Neural cell (in vitro differentiated cells): ENCODE measurements around the gene RALGPS1. TPM values are rescaled to one million over a fixed set of nuclear protein-coding genes. Genes with fewer than 3 reads are reported as not detected.

Source experiments
- H2AFZ ChIP-seq: fragments of 200-600, 300-800 bp; sonication (generic), shearing (Covaris generic); 2 replicates; pipeline ENCODE4 v1.6.0; 2014; ENCODE audit warnings: low read depth, mild to moderate bottlenecking, antibody characterized with exemption, low read length, moderate library complexity
- H3F3A ChIP-seq: fragments of 200-600 bp; shearing (Covaris generic); 2 replicates; pipeline ENCODE4 v1.6.1; 2016; ENCODE audit warnings: mild to moderate bottlenecking, moderate library complexity, mixed read lengths, antibody characterized with exemption, low read length; ENCODE audit not compliant: insufficient read depth, poor library complexity, severe bottlenecking
- H3K27ac ChIP-seq: fragments of 200-600, 300-800 bp; sonication (generic), shearing (Covaris generic); 2 replicates; pipeline ENCODE4 v1.5.1; 2014; ENCODE audit warnings: mild to moderate bottlenecking, low read length, moderate library complexity
- H3K27me3 ChIP-seq: fragments of 300-800, 200-600 bp; sonication (generic), shearing (Covaris generic); 2 replicates; pipeline ENCODE4 v1.6.0; 2014; ENCODE audit warnings: mild to moderate bottlenecking, low read depth, low read length, moderate library complexity; ENCODE audit not compliant: insufficient read depth
- H3K36me3 ChIP-seq: fragments of 300-800, 200-600 bp; sonication (generic), shearing (Covaris generic); 2 replicates; pipeline ENCODE4 v1.5.1; 2014; ENCODE audit warnings: mild to moderate bottlenecking, antibody characterized with exemption, low read length, moderate library complexity; ENCODE audit not compliant: insufficient read depth
- H3K4me2 ChIP-seq: fragments of 300-800, 200-600 bp; sonication (generic), shearing (Covaris generic); 2 replicates; pipeline ENCODE4 v1.6.0; 2014; ENCODE audit warnings: mild to moderate bottlenecking, low read length
- H3K4me3 ChIP-seq: fragments of 300-800, 200-600 bp; sonication (generic), shearing (Covaris generic); 2 replicates; pipeline ENCODE4 v1.5.1; 2014; ENCODE audit warnings: mild to moderate bottlenecking, low read length, moderate library complexity
- H3K79me2 ChIP-seq: fragments of 200-600 bp; shearing (Covaris generic); replicated peaks from 2 replicates; pipeline ENCODE4 v1.6.0; 2014; ENCODE audit warnings: mild to moderate bottlenecking, low read length, moderate library complexity; ENCODE audit not compliant: insufficient read depth
- H3K9ac ChIP-seq: fragments of 300-800, 200-600 bp; sonication (generic), shearing (Covaris generic); 2 replicates; pipeline ENCODE4 v1.6.1; 2016; ENCODE audit warnings: mild to moderate bottlenecking, low read length, mixed read lengths
- H3K9me2 ChIP-seq: fragments of 200-600 bp; shearing (Covaris generic); 2 replicates; pipeline ENCODE4 v1.6.1; 2016; ENCODE audit warnings: mild to moderate bottlenecking, low read length, mixed read lengths; ENCODE audit not compliant: insufficient read depth
- H3K9me3 ChIP-seq: fragments of 200-600, 300-800 bp; sonication (generic), shearing (Covaris generic); 2 replicates; pipeline ENCODE4 v1.6.1; 2016; ENCODE audit warnings: mild to moderate bottlenecking, mixed run types, low read length, moderate library complexity, mixed read lengths
- H4K20me1 ChIP-seq: fragments of 200-600 bp; shearing (Covaris generic); 2 replicates; pipeline ENCODE4 v1.6.1; 2016; ENCODE audit warnings: mild to moderate bottlenecking, mixed run types; ENCODE audit not compliant: insufficient read depth
- EP300 ChIP-seq: fragments of 450-650 bp; conservative IDR thresholded peaks from 2 replicates; pipeline ENCODE4 v1.6.1; 2014; ENCODE audit warnings: antibody characterized with exemption, mild to moderate bottlenecking, moderate library complexity; ENCODE audit not compliant: poor library complexity, severe bottlenecking
- EZH2 ChIP-seq: fragments of 200-600, 300-800 bp; shearing (Covaris generic), sonication (generic); IDR thresholded peaks from 2 replicates; pipeline ENCODE4 v1.6.1; 2014; ENCODE audit warnings: antibody characterized with exemption, low read length, borderline replicate concordance, mild to moderate bottlenecking; ENCODE audit not compliant: insufficient read depth, poor library complexity, severe bottlenecking
- MXI1 ChIP-seq: fragments of 450-650 bp; conservative IDR thresholded peaks from 2 replicates; pipeline ENCODE4 v1.6.1; 2014; ENCODE audit warnings: antibody characterized with exemption, mild to moderate bottlenecking; ENCODE audit not compliant: poor library complexity, severe bottlenecking
- POLR2AphosphoS5 ChIP-seq: IDR thresholded peaks from 2 replicates; pipeline ENCODE4 v1.6.1; 2012
- RAD21 ChIP-seq: fragments of 450-650 bp; conservative IDR thresholded peaks from 2 replicates; pipeline ENCODE4 v1.6.1; 2014; ENCODE audit warnings: antibody characterized with exemption, mild to moderate bottlenecking, moderate library complexity
- SMC3 ChIP-seq: fragments of 450-650 bp; conservative IDR thresholded peaks from 2 replicates; pipeline ENCODE4 v1.6.1; 2014; ENCODE audit warnings: antibody characterized with exemption, mild to moderate bottlenecking, moderate library complexity; ENCODE audit not compliant: poor library complexity
- TAF1 ChIP-seq: IDR thresholded peaks from 2 replicates; pipeline ENCODE4 v1.6.1; 2012; ENCODE audit warnings: low read depth
- polyA plus RNA-seq: library from polyadenylated mRNA; depleted of rRNA; stranded (reverse); fragments of >200 nt; gene quantifications from 2 replicates; pipeline ENCODE4 v1.2.3, GENCODE V29; 2014
- TF ChIP-seq, protein P1 (sequence below): fragments of 450-650 bp; IDR thresholded peaks from 2 replicates; pipeline ENCODE4 v1.5.1; 2014; ENCODE audit warnings: antibody characterized with exemption, mild to moderate bottlenecking, moderate library complexity; ENCODE audit not compliant: poor library complexity, severe bottlenecking
- TF ChIP-seq, protein P2 (sequence below): IDR thresholded peaks from 2 replicates; pipeline ENCODE4 v1.6.1; 2012; ENCODE audit warnings: borderline replicate concordance

The RALGPS1 gene
- polyA plus RNA-seq, 1 donor from 2014 or later, result 37.1 TPM

DNA sequence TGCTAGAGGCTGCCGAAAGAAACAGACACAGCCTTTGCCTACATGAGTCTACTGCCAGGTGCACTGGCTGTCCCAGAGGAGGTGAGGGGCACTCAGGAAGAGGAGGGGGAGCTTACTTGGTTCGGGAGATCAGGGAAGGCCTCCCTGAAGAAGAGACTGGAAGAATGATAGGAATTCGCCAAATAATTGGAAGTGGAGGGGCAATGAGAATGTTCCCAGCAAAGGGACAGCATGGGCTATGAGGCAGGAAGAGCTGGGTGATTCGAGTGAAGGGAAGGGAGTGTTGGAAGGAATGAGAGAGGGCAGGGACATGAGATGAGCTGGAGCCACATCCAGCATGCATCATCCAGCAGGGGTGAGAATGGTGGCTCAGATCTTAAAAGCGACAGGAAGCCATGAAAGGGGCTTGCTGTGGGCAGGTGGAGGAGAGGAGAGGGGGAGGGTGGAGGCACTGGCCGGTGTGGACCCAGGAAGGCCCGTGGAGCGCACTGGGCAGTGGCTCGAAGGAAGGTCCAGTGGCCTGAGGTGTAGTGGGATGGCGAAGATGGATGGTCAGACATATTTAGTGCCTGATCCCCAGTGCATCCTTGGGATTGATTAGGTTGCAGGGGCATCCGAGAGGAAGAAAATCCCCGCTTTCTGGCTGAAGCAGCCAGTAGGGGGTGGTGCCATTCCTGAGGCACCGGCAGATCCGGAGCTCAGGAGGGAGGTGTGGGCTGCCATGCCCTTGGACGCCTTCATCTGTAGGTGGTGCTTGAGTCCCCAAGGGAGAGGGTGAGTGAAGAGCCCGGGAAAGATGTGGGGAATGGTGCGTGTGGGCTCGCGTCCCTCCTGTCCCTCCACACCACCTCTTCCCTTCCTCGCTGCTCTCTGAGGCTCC is 296.5 kb downstream of the RALGPS1 start:
- H3K9ac ChIP-seq, result no peak overlapping the region

DNA sequence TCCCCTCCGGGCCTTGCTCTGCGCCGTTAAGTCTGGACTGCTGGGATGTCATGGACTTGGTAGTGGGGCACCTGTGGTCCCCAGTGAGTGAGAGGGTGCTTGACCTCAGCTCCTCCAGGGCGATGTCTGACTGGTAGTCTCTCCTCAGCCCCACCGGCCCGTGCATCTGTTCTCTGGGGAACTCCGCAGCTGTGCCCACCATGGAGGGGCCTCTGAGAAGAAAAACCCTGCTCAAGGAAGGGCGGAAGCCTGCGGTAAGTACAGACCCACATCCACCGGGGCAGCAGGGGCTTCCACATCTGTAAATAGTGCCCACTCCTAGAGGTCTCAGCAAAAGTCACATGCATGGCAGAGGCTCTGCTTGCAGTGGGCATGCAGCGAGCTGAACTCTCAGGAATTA is 297.4 kb downstream of the RALGPS1 start:
- no peaks in the 10 kb centered on the region for H3K27me3 ChIP-seq
- TF ChIP-seq RAD21 (no peak), SMC3 (no peak), TAF1 (no peak), EP300 (no peak), EZH2 (no peak), POLR2AphosphoS5 (no peak), MXI1 (no peak)
- TF ChIP-seq, protein P1, sequence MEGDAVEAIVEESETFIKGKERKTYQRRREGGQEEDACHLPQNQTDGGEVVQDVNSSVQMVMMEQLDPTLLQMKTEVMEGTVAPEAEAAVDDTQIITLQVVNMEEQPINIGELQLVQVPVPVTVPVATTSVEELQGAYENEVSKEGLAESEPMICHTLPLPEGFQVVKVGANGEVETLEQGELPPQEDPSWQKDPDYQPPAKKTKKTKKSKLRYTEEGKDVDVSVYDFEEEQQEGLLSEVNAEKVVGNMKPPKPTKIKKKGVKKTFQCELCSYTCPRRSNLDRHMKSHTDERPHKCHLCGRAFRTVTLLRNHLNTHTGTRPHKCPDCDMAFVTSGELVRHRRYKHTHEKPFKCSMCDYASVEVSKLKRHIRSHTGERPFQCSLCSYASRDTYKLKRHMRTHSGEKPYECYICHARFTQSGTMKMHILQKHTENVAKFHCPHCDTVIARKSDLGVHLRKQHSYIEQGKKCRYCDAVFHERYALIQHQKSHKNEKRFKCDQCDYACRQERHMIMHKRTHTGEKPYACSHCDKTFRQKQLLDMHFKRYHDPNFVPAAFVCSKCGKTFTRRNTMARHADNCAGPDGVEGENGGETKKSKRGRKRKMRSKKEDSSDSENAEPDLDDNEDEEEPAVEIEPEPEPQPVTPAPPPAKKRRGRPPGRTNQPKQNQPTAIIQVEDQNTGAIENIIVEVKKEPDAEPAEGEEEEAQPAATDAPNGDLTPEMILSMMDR, result no peak
- TF ChIP-seq, protein P2, sequence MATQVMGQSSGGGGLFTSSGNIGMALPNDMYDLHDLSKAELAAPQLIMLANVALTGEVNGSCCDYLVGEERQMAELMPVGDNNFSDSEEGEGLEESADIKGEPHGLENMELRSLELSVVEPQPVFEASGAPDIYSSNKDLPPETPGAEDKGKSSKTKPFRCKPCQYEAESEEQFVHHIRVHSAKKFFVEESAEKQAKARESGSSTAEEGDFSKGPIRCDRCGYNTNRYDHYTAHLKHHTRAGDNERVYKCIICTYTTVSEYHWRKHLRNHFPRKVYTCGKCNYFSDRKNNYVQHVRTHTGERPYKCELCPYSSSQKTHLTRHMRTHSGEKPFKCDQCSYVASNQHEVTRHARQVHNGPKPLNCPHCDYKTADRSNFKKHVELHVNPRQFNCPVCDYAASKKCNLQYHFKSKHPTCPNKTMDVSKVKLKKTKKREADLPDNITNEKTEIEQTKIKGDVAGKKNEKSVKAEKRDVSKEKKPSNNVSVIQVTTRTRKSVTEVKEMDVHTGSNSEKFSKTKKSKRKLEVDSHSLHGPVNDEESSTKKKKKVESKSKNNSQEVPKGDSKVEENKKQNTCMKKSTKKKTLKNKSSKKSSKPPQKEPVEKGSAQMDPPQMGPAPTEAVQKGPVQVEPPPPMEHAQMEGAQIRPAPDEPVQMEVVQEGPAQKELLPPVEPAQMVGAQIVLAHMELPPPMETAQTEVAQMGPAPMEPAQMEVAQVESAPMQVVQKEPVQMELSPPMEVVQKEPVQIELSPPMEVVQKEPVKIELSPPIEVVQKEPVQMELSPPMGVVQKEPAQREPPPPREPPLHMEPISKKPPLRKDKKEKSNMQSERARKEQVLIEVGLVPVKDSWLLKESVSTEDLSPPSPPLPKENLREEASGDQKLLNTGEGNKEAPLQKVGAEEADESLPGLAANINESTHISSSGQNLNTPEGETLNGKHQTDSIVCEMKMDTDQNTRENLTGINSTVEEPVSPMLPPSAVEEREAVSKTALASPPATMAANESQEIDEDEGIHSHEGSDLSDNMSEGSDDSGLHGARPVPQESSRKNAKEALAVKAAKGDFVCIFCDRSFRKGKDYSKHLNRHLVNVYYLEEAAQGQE, result no peak
- H3K9me2 ChIP-seq, result no peaks in the 10 kb centered on the region
- no peak overlapping the region for H3K4me2 ChIP-seq
- H4K20me1 ChIP-seq, result no peaks in the 10 kb centered on the region
- H3K79me2 ChIP-seq, result no peaks in the 10 kb centered on the region
- no peak overlapping the region for H3K9ac ChIP-seq
- no peaks in the 10 kb centered on the region for H3K9me3 ChIP-seq
- H3K4me3 ChIP-seq, result no peak overlapping the region
- no peak overlapping the region for H2AFZ ChIP-seq
- H3K27ac ChIP-seq, result no peak overlapping the region
- no peaks in the 10 kb centered on the region for H3F3A ChIP-seq
- no peaks in the 10 kb centered on the region for H3K36me3 ChIP-seq

More for the DNA sequence above, 296.5 kb downstream of the RALGPS1 start:
- no peak for TF ChIP-seq EP300
- no peak for TF ChIP-seq EZH2
- TF ChIP-seq, protein P1, result no peak
- no peak for TF ChIP-seq MXI1
- TF ChIP-seq POLR2AphosphoS5, result no peak
- TF ChIP-seq RAD21, result no peak
- no peak for TF ChIP-seq SMC3
- no peak for TF ChIP-seq TAF1
- TF ChIP-seq, protein P2, result no peak
- no peak overlapping the region for H3K27ac ChIP-seq
- no peaks in the 10 kb centered on the region for H4K20me1 ChIP-seq
- H3K9me3 ChIP-seq, result no peaks in the 10 kb centered on the region
- no peaks in the 10 kb centered on the region for H3F3A ChIP-seq
- no peak overlapping the region for H2AFZ ChIP-seq
- H3K36me3 ChIP-seq, result no peaks in the 10 kb centered on the region
- H3K79me2 ChIP-seq, result no peaks in the 10 kb centered on the region
- no peaks in the 10 kb centered on the region for H3K27me3 ChIP-seq
- no peaks in the 10 kb centered on the region for H3K9me2 ChIP-seq
- no peak overlapping the region for H3K4me3 ChIP-seq
- H3K4me2 ChIP-seq, result no peak overlapping the region
